Left lung (tissue), 10 donors: Measurements from ENCODE around the gene PGA5. TPM values are rescaled to one million over a fixed set of nuclear protein-coding genes. Genes with fewer than 3 reads are reported as not detected.
A peak's percentile ranks its signal among the peaks of the same experiment; 100 is the strongest.

Experiments
- ATAC-seq: fragments of 200-7000 bp; cut with Tn5 transposase; one replicate; pipeline ENCODE4 v1.9.1; 2020; ENCODE audit warnings: moderate library complexity
- DNase-seq, 4 donors: peaks; one replicate each; pipeline ENCODE4 v3.0.0-alpha.2; 2013 to 2020
- H3K27ac ChIP-seq, 2 donors: fragments of 200-600 bp; sonication (generic) in 1 of 2; one replicate each; pipeline versions ENCODE4 v1.5.0 to v1.8.0; 2020 to 2021
- H3K27me3 ChIP-seq, 2 donors: fragments of 200-600 bp; sonication (generic) in 1 of 2; one replicate each; pipeline versions ENCODE4 v1.5.0 to v1.8.0; 2020 to 2021
- H3K36me3 ChIP-seq, 2 donors: fragments of 200-600 bp; sonication (generic) in 1 of 2; one replicate each; pipeline versions ENCODE4 v1.5.0 to v1.8.0; 2020 to 2021
- H3K4me1 ChIP-seq, 2 donors: fragments of 200-600 bp; one replicate each; pipeline ENCODE4 v1.8.0; 2021
- H3K4me3 ChIP-seq, 2 donors: fragments of 200-600 bp; sonication (generic) in 1 of 2; one replicate each; pipeline versions ENCODE4 v1.5.0 to v1.8.0; 2020 to 2021; ENCODE audit warnings: mild to moderate bottlenecking in 1 of 2
- H3K9me3 ChIP-seq, 2 donors: fragments of 200-600 bp; sonication (generic) in 1 of 2; one replicate each; pipeline versions ENCODE4 v1.5.0 to v1.8.0; 2020 to 2021
- CTCF ChIP-seq, 2 donors: fragments of 200-600 bp; sonication (generic) in 1 of 2; IDR thresholded peaks; one replicate each; pipeline versions ENCODE4 v1.5.0 to v1.8.0; 2021; ENCODE audit warnings: antibody characterized with exemption in 2 of 2
- intact Hi-C, 2 donors: fragments of 100-400 bp; cut with DNase I; formaldehyde crosslinking; loops; one replicate each; pipeline versions ENCODE4 v1.11.2 to v1.14.2; 2022
- polyA plus RNA-seq, 6 donors: library from polyadenylated mRNA; unstranded; fragments of 120-200 nt; gene quantifications; one replicate each; pipeline ENCODE4 v1.2.1, GENCODE V29; 2013; ENCODE audit not compliant: insufficient read length in 6 of 6
- total RNA-seq, 2 donors: library from RNA; stranded (reverse); fragmentation: NEBNext Ultra II Directional; extraction: Animal tissue kit (Norgen Biotek cat#: 25700); gene quantifications; one replicate each; pipeline ENCODE4 v1.2.1, GENCODE V29; 2021
- donor health status: DM: no; HTN: yes; CAD: no.
- donor health status: DM: no; HTN: no; CAD: no.

Gene PGA5
- total and polyA plus RNA-seq, 8 donors = 0.30 to 0.47 (median 0.42) TPM; not detected in 4

- Histone ChIP-seq H3K4me3 (peak within 1 kb of the TSS; percentile 40 to 44), H3K9me3 (no peaks in the 10 kb centered on the region), H3K4me1 (peaks cover 16 to 42% of the 10 kb centered on the region in 2 donors), H3K36me3 (peaks cover 0 to 28% of the 10 kb centered on the region in 2 donors), H3K27ac (no peak within 1 kb of the TSS), H3K27me3 (peaks cover 5 to 59% of the 10 kb centered on the region in 2 donors)
- ATAC-seq (peak; percentile 90), DNase-seq (peak; percentile 42 to 86 (median 62))
- intact Hi-C loops = no loop called here
- TF ChIP-seq CTCF (IDR thresholded peaks at IDR 0.05) = no peak
Measured at GRCh38 chr11:61294717-61295595, 54.0 kb downstream of the PGA5 start, which contains the start of gene VWCE. Gene VWCE, minus strand, starts transcription at chr11:61295316. Its CDS starts 279 bp downstream, at chr11:61295037.

- TF ChIP-seq CTCF (IDR thresholded peaks at IDR 0.05) = no peak
- H3K36me3 ChIP-seq = peaks cover 0 to 34% of the 10 kb centered on the region in 2 donors
- DNase-seq (no peak), ATAC-seq (no peak)
- no peak overlapping the region for H3K27ac ChIP-seq
- H3K27me3 ChIP-seq = peaks cover 5 to 59% of the 10 kb centered on the region in 2 donors
- intact Hi-C loops = no loop called here
- H3K4me3 ChIP-seq = peak overlapping the region in 1 of 2 donors; percentile 40
- H3K9me3 ChIP-seq = no peaks in the 10 kb centered on the region
- peaks cover 16 to 42% of the 10 kb centered on the region in 2 donors for H3K4me1 ChIP-seq
Measured at GRCh38 chr11:61295596-61295926, 54.6 kb downstream of the PGA5 start.

GRCh38 chr11:61297341-61297740 lies 56.4 kb downstream of the PGA5 start:
- TF ChIP-seq CTCF (IDR thresholded peaks at IDR 0.05) = no peak
- H3K9me3 ChIP-seq = no peaks in the 10 kb centered on the region
- ATAC-seq (no peak), DNase-seq (no peak)
- peaks cover 16 to 42% of the 10 kb centered on the region in 2 donors for H3K4me1 ChIP-seq
- peaks cover 5 to 42% of the 10 kb centered on the region in 2 donors for H3K27me3 ChIP-seq
- H3K4me3 ChIP-seq = no peak overlapping the region
- H3K27ac ChIP-seq = no peak overlapping the region
- H3K36me3 ChIP-seq = peaks cover 0 to 51% of the 10 kb centered on the region in 2 donors
- intact Hi-C loops = no loop called here

DNA sequence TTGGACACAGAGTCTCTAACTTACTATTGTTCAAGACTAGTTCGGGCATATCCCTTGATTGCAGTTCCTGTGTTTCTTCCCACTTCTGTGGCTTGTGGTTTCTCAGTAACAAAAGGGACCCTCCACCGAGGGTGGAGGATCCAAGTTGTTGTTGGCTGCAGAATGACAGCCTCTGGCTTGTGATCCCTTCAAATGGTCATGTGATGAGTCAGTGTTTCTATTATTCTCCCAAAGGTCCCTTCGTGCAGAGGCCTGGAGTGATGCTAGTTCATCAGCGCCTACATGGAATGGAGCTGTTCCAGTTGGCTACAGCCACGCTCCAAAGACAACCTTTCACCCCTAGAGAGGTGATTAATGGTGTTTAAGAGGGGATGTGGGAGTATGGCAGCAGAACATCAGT lies 56.8 kb downstream of the PGA5 start:
- no peak for TF ChIP-seq CTCF (IDR thresholded peaks at IDR 0.05)
- peaks cover 5 to 38% of the 10 kb centered on the region in 2 donors for H3K27me3 ChIP-seq
- no peak overlapping the region for H3K4me3 ChIP-seq
- H3K9me3 ChIP-seq = no peaks in the 10 kb centered on the region
- DNase-seq (peak in 1 of 4 donors; percentile 49), ATAC-seq (peak; percentile 10)
- intact Hi-C loops = no loop called here
- peaks cover 0 to 56% of the 10 kb centered on the region in 2 donors for H3K36me3 ChIP-seq
- no peak overlapping the region for H3K27ac ChIP-seq
- H3K4me1 ChIP-seq = peaks cover 16 to 42% of the 10 kb centered on the region in 2 donors

DNA sequence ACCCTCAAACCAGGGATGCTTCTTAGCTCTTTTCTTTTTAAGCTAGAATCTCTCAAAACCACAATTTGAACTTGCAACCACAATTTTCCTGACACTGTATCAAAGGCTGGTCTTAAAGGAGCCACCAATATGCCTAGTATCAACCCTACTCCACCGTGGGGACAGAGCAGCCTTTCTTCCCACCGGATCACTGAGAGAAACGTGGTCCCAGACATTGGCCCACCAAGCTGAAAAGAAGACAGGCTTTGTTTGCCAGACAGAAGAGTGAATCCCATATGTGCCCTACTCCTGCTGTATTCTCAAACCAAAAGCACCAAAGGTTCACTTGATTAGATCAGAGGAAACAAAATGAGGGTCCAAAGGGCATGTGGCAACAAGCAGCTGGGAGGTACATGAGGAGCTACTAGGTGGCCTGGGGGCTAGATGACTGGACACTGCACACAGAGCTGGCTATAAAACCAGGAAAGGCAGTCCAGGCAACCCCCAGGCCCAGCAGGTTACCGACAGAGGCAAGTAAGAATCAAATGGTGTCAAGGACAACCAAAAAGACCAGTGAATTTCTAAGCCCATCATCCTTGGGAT lies 57.8 kb downstream of the PGA5 start:
- Histone ChIP-seq H3K27me3 (peaks cover 5 to 28% of the 10 kb centered on the region in 2 donors), H3K36me3 (peaks cover 0 to 66% of the 10 kb centered on the region in 2 donors), H3K27ac (no peak overlapping the region), H3K9me3 (no peaks in the 10 kb centered on the region), H3K4me1 (peaks cover 14 to 38% of the 10 kb centered on the region in 2 donors), H3K4me3 (no peak overlapping the region)
- DNase-seq (no peak), ATAC-seq (no peak)
- intact Hi-C loops = no loop called here
- TF ChIP-seq CTCF (IDR thresholded peaks at IDR 0.05) = no peak
